ENCODE data around the gene ADAMTS8. TPM values are rescaled to one million over a fixed set of nuclear protein-coding genes. Genes with fewer than 3 reads are reported as not detected.
A peak's percentile ranks its signal among the peaks of the same experiment; 100 is the strongest.

The ADAMTS8 gene
- total and polyA plus RNA-seq, 9 of the 15 experiments (the other 6 are each of a cell fraction or from before 2014, with no cell fraction given) = not detected

GRCh38 chr11:130383344-130384211 lies 44.8 kb downstream of the ADAMTS8 start (continued):
- no peak for TF ChIP-seq BRF1 (IDR thresholded peaks at IDR 0.05; ENCODE audit: borderline replicate concordance, extremely low read depth, insufficient read length)
- no peak for TF ChIP-seq ZNF551 (CRISPR knock-in tag; IDR thresholded peaks at IDR 0.05)
- no peak for TF ChIP-seq ZNF707 (CRISPR knock-in tag; conservative IDR thresholded peaks at IDR 0.05)
- no peak for TF ChIP-seq CHD2 (IDR thresholded peaks at IDR 0.05; ENCODE audit: low read depth, low read length)
- no peak for TF ChIP-seq SMC3 (conservative IDR thresholded peaks at IDR 0.05; ENCODE audit: insufficient read depth, low read depth, low read length)
- no peak for TF ChIP-seq ZNF764 (CRISPR knock-in tag; IDR thresholded peaks at IDR 0.05; ENCODE audit: low read depth)

DNA sequence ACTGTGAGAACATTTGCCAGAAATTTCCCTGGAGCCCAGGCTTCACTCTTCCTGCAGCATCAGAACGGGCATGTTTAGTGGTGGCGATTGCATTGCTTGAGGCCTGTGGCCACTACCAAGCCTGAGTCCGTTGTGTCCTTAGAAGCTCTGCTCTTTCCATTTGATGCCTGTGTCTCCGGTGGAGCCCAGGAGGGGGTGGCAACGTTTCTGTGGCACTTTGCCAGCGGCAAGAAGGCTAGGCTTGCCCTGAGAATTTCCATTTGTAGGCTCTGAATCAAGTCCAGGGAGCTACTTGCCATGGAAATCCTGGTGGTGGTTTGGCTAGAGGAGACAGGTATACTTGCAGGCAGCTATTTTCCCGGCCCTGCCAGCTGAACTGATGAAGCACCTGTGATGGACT lies 47.1 kb downstream of the ADAMTS8 start:
- H4K20me1 ChIP-seq (replicated peaks; ENCODE audit: control insufficient read depth, insufficient read depth, low read length) = no peaks in the 10 kb centered on the region
- CTCF ChIA-PET (ENCODE audit: low intra/inter-chr PET ratio) = no interaction called here
- no peak overlapping the region for H3K27ac ChIP-seq (ENCODE audit: extremely low read depth, low read depth, low read length)

More for the DNA sequence above, 47.1 kb downstream of the ADAMTS8 start:
- Histone ChIP-seq H3K4me2 (ENCODE audit: insufficient read depth, low read length) (no peak overlapping the region), H3K9me1 (ENCODE audit: control insufficient read depth, insufficient read depth, low read length) (no peaks in the 10 kb centered on the region), H3K4me1 (replicated peaks in 1 of 2; ENCODE audit: control insufficient read depth in 2 of 2, insufficient read depth in 2 of 2, low read length in 2 of 2) (no peaks in the 10 kb centered on the region), H3K36me3 (ENCODE audit: control insufficient read depth, insufficient read depth, low read length) (no peaks in the 10 kb centered on the region), H3K4me3 (no peak overlapping the region), H3K9me3 (replicated peaks; ENCODE audit: control insufficient read depth, insufficient read depth, low read depth, low read length) (no peaks in the 10 kb centered on the region), H2AFZ (ENCODE audit: low read depth, low read length) (no peak overlapping the region), H3K27me3 (ENCODE audit: control insufficient read depth in 2 of 2, insufficient read depth in 2 of 2, low read length in 2 of 2) (peaks cover 2 to 29% of the 10 kb centered on the region in 2 experiments; a peak in 4 of 5 replicates), H3K9ac (ENCODE audit: insufficient read depth in 1 of 2, low read depth in 2 of 2, low read length in 2 of 2) (no peak overlapping the region), H3K79me2 (ENCODE audit: control insufficient read depth, insufficient read depth, low read length) (no peaks in the 10 kb centered on the region)
- intact Hi-C loops (cut with micrococcal nuclease) = no loop called here
- FAIRE-seq = no peak
- TF ChIP-seq NFIC (IDR thresholded peaks at IDR 0.05) = peak; percentile 69
- no peak for TF ChIP-seq RERE (CRISPR knock-in tag; IDR thresholded peaks at IDR 0.05; ENCODE audit: borderline replicate concordance)
- ATAC-seq = peak; percentile 42; the same call in 1 of the 3 replicates
- in situ Hi-C loops (cut with MboI) = no loop called here
- BruUV-seq (replicated peaks) = no TSS peak
- peak in 1 of 4 experiments; percentile 4 for DNase-seq (ENCODE audit: extremely low read depth in 1 of 4, low spot score in 3 of 4)
- POLR2A ChIA-PET = interaction anchor here (0.7 to 1.2 kb wide), 2 partner anchors 14 to 203 kb away, joined by 3 read pairs; no protein-coding TSS in a partner anchor
- 1% methylated on average over 7 of the region's 7 CpGs for WGBS (ENCODE audit: insufficient coverage, low coverage, missing lambda C conversion rate)
